Measurements from ENCODE around the gene MLST8. TPM values are rescaled to one million over a fixed set of nuclear protein-coding genes. Genes with fewer than 3 reads are reported as not detected.

MLST8 gene
- total and polyA plus RNA-seq, 12 donors, result 19.3 to 43.1 (median 24.7) TPM

DNA sequence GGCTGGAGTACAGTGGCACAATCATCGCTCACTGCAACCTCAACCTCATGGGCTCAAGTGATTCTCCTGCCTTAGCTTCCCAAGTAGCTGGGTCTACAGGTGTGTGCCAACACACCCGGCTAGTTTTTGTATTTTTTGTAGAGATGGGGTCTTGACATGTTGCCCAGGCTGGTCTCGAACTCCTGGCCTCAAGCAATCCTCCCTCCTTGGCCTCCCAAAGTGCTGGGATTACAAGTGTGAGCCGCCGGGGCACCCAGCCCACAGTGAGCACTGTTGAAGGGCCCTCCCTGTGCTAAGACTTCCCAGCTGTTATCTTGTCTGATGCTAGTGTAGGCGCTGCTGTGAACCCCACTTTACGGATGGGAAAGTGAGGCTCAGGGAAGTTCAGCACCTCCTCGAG lies 16.9 kb upstream of the MLST8 start:
- WGBS, 2 donors, result 94 to 97% methylated on average over 8 of the region's 8 CpGs
- TF ChIP-seq, protein P1, sequence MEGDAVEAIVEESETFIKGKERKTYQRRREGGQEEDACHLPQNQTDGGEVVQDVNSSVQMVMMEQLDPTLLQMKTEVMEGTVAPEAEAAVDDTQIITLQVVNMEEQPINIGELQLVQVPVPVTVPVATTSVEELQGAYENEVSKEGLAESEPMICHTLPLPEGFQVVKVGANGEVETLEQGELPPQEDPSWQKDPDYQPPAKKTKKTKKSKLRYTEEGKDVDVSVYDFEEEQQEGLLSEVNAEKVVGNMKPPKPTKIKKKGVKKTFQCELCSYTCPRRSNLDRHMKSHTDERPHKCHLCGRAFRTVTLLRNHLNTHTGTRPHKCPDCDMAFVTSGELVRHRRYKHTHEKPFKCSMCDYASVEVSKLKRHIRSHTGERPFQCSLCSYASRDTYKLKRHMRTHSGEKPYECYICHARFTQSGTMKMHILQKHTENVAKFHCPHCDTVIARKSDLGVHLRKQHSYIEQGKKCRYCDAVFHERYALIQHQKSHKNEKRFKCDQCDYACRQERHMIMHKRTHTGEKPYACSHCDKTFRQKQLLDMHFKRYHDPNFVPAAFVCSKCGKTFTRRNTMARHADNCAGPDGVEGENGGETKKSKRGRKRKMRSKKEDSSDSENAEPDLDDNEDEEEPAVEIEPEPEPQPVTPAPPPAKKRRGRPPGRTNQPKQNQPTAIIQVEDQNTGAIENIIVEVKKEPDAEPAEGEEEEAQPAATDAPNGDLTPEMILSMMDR (IDR thresholded peaks at IDR 0.05), result no peak
- Histone ChIP-seq H3K27me3 (peaks cover 0 to 2% (median 0%) of the 10 kb centered on the region in 7 donors), H3K4me1 (no peaks in the 10 kb centered on the region), H3K9me3 (no peaks in the 10 kb centered on the region), H3K27ac (no peak overlapping the region), H3K4me3 (no peak overlapping the region), H3K36me3 (no peaks in the 10 kb centered on the region)
- no peak for ATAC-seq
- intact Hi-C loops (cut with DNase I), result no loop called here
- DNase-seq, result no peak

DNA sequence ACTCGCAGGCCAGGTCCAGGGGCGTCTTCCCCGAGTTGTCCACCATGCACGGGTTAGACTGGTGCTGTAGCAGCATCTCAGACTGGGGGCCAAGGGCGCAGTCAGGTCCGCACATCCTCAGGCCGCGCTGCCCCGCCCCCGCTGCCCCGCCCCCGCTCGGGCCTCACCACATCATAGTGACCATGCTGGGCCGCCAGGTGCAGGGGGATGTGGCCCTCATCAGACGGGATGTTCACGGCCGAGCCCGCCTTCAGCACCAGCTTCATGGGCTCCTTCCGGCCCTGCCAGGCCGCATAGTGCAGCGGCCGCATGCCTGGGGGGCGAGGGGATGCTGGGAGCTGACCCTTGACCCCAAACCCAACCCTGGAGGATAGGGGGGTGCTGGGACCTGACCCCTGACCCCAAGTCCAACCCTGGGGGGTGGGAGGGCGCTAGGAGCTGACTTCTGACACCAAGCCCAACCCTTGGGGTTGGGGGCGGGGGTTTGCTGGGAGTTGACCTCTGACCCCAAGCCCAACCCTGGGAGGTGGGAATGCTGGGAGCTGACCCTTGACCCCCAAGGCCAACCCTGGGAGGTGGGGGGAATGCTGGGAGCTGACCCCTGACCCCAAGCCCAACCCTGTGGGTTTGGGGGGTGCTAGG lies 15.9 kb upstream of the MLST8 start:
- H3K27me3 ChIP-seq, result peaks cover 0 to 11% (median 7%) of the 10 kb centered on the region in 7 donors
- ATAC-seq (no peak), DNase-seq (no peak)
- H3K4me3 ChIP-seq, result no peak overlapping the region
- intact Hi-C loops (cut with DNase I), result no loop called here
- H3K9me3 ChIP-seq, result no peaks in the 10 kb centered on the region
- 89 to 90% methylated on average over 24 to 25 of the region's 25 CpGs for WGBS, 2 donors
- no peak overlapping the region for H3K27ac ChIP-seq
- TF ChIP-seq, protein P1 (IDR thresholded peaks at IDR 0.05), result no peak
- H3K4me1 ChIP-seq, result no peaks in the 10 kb centered on the region
- H3K36me3 ChIP-seq, result no peaks in the 10 kb centered on the region

DNA sequence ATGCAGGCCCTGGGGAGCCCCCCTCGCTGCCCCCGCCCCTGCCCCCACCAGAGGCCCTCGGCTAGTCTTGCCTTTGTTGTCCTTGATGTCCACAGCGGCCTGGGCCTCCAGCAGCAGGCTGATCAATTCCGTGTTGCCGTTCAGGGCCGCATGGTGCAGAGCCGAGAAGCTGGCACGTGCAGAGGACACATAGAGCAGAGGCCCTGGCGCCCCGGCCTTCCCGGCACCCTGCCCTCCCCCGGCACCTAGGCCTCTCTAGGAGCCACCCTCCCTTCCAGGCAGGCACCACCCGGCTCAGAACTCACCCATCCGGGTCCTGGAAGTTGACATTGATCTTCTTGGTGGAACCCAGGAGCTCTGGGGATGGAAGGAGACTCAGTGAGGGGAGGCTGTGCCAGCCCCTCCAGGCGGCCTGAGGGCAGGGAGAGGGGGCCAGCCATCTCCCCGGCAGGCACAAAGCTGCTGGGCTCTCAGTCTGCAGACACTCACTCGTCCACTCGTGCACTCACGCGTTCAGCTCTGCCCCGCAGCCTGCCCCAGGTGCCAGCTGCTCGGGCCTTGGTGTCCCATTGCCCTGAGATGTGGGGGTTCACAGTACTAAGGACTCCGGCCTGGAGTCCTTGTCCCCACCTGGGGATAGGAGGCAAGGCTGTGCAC lies 15.1 kb upstream of the MLST8 start:
- 86 to 87% methylated on average over 24 of the region's 24 CpGs for WGBS, 2 donors
- TF ChIP-seq, protein P1 (IDR thresholded peaks at IDR 0.05), result no peak
- Histone ChIP-seq H3K4me3 (no peak overlapping the region), H3K4me1 (peaks cover 0 to 3% (median 2%) of the 10 kb centered on the region in 9 donors), H3K27me3 (peaks cover 2 to 19% (median 15%) of the 10 kb centered on the region in 7 donors), H3K9me3 (no peaks in the 10 kb centered on the region), H3K27ac (no peak overlapping the region), H3K36me3 (no peaks in the 10 kb centered on the region)
- DNase-seq (no peak), ATAC-seq (no peak)
- intact Hi-C loops (cut with DNase I), result loop anchor here in 1 of 10 donors (10.0 kb wide), 1 partner anchor 315 kb away; no protein-coding TSS in a partner anchor

DNA sequence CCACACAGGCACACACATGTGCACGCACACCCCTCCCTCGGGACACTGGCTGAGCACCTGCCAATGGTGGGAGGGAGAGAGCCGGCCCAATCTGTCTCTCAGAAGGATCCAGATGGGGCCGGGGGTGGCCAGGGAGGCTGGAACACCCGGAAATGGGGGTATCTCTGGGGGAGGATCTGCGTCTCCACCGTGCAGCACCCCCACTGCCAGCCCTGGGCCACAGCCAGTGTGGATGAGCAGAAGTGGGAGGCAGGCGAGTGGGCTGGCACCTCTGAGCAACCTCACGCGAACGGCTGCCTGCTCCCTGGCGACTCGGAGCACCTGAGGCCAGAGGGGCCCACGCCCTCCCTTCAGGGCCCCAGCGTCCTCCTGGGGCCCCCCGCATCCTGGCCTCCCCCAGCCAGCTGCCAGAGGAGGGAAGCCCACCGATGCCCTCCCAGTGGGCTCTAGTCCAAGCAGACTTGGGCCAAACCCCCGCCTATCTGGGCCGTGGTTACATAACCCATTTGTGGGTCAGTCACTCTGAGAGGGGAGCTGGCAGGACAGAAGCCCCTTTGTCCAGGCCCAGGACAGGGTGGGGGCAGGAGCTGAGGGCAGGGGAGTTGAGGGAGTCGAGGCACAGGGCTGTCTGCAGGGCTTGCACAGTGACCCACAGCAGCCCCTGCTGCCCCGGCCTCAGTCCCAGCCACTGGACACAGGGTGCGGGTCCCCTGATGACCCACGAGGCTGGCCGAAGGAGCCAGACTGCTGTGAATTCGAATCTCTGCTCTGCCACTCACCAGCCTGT lies 14.4 kb upstream of the MLST8 start:
- no peaks in the 10 kb centered on the region for H3K9me3 ChIP-seq
- 71 to 72% methylated on average over 24 to 25 of the region's 25 CpGs for WGBS, 2 donors
- peaks cover 4 to 10% (median 9%) of the 10 kb centered on the region in 9 donors for H3K4me1 ChIP-seq
- TF ChIP-seq, protein P1 (IDR thresholded peaks at IDR 0.05), result no peak
- no peak overlapping the region for H3K27ac ChIP-seq
- ATAC-seq (peak in 1 of 8 donors; percentile 3), DNase-seq (no peak)
- H3K4me3 ChIP-seq, result no peak overlapping the region
- no peaks in the 10 kb centered on the region for H3K36me3 ChIP-seq
- peaks cover 8 to 26% (median 22%) of the 10 kb centered on the region in 7 donors for H3K27me3 ChIP-seq
- intact Hi-C loops (cut with DNase I), result loop anchor here in 1 of 10 donors (10.0 kb wide), 1 partner anchor 314 kb away; no protein-coding TSS in a partner anchor
